ENCODE data around the gene CKLF. TPM values are rescaled to one million over a fixed set of nuclear protein-coding genes. Genes with fewer than 3 reads are reported as not detected.

The CKLF gene
- total RNA-seq, 2 donors from 2014 or later = 11.5 to 22.5 TPM

DNA sequence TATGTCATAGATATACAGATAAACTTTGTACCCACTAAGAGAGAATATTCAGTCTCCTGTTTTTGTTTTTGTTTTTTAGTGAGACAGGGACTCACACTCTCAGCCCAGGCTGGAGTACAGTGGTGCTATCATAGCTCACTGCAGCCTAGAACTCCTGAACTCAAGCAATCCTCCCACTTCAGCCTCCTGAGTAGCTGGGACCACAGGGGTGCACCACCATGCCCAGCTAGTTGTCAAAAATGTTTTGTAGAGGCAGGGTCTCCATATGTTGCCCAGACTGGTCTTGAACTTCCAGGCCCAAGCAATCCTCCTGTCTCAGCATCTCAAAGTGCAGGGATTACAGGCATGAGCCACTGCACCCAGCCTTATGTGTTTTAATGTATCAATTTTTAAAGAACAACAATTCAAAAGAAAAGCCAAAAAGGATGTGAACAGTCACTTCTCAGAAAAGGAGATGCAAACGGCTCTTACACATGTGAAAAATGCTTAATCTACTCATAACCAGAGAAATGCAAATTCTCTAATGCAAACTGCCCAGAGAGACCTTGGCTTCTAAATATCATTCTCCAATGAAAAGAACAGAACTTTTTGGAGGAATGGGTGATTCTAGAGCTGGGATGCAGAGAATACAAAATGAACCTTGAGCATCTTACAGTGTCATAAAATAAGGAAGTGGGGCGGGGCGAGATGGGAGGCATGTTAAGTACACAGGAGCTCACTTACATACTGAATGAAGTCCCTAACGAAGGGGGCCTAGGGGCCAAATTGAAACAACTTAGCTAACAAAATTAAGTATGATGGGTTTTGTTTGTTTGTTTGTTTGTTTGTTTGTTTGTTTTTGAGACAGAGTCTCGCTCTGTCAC lies 44.8 kb downstream of the CKLF start:
- no peaks in the 10 kb centered on the region for H3K36me3 ChIP-seq
- H3K27ac ChIP-seq = no peak overlapping the region
- no peaks in the 10 kb centered on the region for H3K4me1 ChIP-seq
- H3K27me3 ChIP-seq = no peaks in the 10 kb centered on the region
- DNase-seq (ENCODE audit: low spot score) = no peak
- H3K4me3 ChIP-seq = no peak overlapping the region
- TF ChIP-seq, protein P1, sequence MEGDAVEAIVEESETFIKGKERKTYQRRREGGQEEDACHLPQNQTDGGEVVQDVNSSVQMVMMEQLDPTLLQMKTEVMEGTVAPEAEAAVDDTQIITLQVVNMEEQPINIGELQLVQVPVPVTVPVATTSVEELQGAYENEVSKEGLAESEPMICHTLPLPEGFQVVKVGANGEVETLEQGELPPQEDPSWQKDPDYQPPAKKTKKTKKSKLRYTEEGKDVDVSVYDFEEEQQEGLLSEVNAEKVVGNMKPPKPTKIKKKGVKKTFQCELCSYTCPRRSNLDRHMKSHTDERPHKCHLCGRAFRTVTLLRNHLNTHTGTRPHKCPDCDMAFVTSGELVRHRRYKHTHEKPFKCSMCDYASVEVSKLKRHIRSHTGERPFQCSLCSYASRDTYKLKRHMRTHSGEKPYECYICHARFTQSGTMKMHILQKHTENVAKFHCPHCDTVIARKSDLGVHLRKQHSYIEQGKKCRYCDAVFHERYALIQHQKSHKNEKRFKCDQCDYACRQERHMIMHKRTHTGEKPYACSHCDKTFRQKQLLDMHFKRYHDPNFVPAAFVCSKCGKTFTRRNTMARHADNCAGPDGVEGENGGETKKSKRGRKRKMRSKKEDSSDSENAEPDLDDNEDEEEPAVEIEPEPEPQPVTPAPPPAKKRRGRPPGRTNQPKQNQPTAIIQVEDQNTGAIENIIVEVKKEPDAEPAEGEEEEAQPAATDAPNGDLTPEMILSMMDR (IDR thresholded peaks at IDR 0.05) = no peak
- no peaks in the 10 kb centered on the region for H3K9me3 ChIP-seq

- Histone ChIP-seq H3K9me3 (no peaks in the 10 kb centered on the region), H3K27ac (no peak overlapping the region), H3K36me3 (no peaks in the 10 kb centered on the region), H3K27me3 (no peaks in the 10 kb centered on the region), H3K4me3 (no peak overlapping the region), H3K4me1 (no peaks in the 10 kb centered on the region)
- no peak for DNase-seq (ENCODE audit: low spot score)
- TF ChIP-seq, protein P1 (IDR thresholded peaks at IDR 0.05) = no peak
These were observed 45.7 kb downstream of the CKLF start for GRCh38 chr16:66598111-66598510.

- Histone ChIP-seq H3K4me1 (peaks cover 0 to 11% of the 10 kb centered on the region in 2 donors), H3K36me3 (no peaks in the 10 kb centered on the region), H3K4me3 (no peak overlapping the region), H3K27ac (no peak overlapping the region), H3K9me3 (no peaks in the 10 kb centered on the region), H3K27me3 (no peaks in the 10 kb centered on the region)
- TF ChIP-seq, protein P1 (IDR thresholded peaks at IDR 0.05) = no peak
- no peak for DNase-seq (ENCODE audit: low spot score)
These were observed 47.4 kb downstream of the CKLF start for GRCh38 chr16:66599726-66600125.

DNA sequence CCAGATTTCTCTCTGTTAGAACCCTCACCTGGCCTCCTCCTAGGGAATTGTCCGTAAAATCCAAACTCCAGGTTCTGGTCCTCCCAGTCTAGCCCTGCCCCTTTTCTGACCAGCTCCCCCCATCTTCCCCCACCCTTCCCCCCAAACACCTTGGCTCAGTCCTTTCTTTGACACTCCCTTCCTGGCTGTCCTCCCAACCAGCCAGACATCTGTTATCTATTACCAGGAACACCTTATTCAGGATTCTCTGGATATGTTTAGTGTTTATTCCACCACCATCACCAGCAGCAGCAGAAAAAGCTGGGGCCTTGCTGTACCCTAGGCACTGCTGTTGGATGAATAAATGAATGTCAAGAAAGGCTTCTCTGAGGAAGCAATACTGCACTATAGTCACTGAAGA lies 48.1 kb downstream of the CKLF start:
- no peak for DNase-seq (ENCODE audit: low spot score)
- no peaks in the 10 kb centered on the region for H3K27me3 ChIP-seq

GRCh38 chr16:66601471-66601870 lies 49.1 kb downstream of the CKLF start:
- TF ChIP-seq, protein P1 (IDR thresholded peaks at IDR 0.05) = no peak
- no peaks in the 10 kb centered on the region for H3K36me3 ChIP-seq
- no peak overlapping the region for H3K27ac ChIP-seq
- H3K9me3 ChIP-seq = no peaks in the 10 kb centered on the region
- no peaks in the 10 kb centered on the region for H3K27me3 ChIP-seq
- peaks cover 0 to 24% of the 10 kb centered on the region in 2 donors for H3K4me1 ChIP-seq
- no peak for DNase-seq (ENCODE audit: low spot score)
- H3K4me3 ChIP-seq = no peak overlapping the region

More for the DNA sequence above, 48.1 kb downstream of the CKLF start:
- TF ChIP-seq, protein P1 (IDR thresholded peaks at IDR 0.05) = no peak
- Histone ChIP-seq H3K27ac (no peak overlapping the region), H3K4me3 (no peak overlapping the region), H3K36me3 (no peaks in the 10 kb centered on the region), H3K4me1 (peaks cover 0 to 15% of the 10 kb centered on the region in 2 donors), H3K9me3 (no peaks in the 10 kb centered on the region)

Data from right atrium auricular region (tissue), 2 donors.